Kidney tubule cell (primary cell): ENCODE measurements around the gene DSTN.

Source experiments
- DNase-seq: peaks from one replicate; pipeline ENCODE4 v3.0.0-alpha.2; 2018; ENCODE audit warnings: low spot score

DSTN gene

DNA sequence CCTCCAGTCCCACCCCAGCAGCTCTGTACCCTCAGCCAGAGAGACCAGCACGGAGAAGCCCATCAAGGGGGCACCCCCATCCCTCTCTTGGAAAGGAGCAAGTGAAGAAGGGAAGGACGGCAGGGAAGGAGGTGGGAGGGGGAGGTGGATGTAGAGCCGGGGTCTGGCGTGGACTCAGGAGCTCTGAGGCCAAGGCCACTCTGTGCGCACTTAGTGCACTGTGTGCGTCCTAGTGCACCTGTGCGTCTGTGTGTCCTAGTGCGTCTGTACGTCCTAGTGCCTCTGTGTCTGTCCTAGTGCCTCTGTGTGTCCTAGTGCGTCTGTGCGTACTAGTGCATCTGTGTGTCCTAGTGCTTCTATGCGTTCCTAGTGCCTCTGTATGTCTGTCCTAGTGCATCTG, 54.2 kb downstream of the DSTN start:
- DNase-seq, result no peak

DNA sequence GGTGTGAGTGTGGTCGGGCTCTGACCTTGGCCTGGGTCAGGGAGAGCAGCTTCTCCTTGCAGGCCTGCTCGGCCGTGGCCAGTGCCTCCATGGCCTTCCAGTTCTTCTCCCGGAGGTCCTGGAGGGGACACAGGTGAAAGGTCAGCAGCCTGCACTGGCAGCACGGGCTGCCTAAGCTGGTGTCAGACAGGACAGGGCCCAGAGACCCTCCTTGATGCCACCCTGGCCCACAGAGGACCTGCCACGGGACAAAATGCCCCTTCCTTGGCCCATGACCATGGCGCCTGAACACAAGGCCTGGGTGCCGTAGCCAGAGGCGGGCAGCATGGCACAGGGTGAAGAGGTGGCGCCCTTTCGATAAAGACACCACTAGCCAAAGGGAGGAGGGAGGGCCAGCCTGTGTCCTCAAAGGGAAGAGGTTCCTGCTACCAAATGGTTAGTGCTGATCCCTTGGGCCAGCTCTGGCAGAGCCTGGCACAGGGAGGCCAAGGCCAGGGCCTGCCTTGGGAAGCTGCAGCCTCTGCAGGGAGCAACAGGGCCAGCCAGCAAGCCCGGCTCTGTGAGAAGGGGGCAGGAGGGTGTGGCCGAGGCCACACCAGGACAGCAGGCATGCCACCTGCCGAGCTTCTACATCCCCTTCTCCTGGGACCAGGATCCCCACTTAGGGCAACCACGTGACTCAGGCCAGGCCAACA, 54.8 kb downstream of the DSTN start:
- DNase-seq, result no peak

DNA sequence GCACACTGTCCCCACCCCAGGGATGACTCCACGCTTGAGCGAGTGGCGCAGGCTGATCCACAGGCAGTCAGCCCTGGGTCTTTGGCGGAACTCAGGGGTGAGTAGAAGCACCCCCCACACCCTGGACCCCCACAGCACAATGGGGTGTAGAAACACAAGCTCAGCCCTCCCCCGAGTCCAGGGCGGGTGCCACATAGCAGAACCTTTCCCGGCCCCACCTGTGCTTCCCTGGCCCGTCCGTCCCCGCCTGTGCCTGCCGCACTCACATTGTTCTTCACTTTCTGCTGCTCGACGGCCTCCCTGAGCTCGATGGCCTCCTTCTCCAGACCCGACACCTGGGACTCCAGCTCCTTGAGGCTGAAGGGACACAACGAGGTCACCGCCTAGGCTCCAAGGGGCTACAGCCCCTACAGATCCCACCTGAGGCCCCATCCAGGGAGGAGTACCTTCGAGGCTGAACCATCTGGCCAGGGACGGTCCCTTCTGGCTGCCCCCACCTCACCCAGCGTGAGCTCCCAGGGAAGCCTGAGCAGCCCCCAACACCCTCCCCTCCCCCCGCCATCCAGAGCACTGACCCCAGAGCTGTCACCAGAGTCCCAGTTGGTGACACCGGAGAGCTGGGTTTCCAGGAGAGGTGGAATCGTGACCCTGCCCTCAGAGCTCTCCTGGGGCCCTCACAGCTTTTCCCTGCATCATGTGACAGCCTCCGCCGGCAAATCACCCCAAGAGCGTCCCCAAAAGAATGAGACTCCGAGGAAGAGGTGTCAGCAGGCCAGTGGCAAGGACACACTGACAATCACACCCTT, 55.6 kb downstream of the DSTN start:
- DNase-seq, result no peak

DNA sequence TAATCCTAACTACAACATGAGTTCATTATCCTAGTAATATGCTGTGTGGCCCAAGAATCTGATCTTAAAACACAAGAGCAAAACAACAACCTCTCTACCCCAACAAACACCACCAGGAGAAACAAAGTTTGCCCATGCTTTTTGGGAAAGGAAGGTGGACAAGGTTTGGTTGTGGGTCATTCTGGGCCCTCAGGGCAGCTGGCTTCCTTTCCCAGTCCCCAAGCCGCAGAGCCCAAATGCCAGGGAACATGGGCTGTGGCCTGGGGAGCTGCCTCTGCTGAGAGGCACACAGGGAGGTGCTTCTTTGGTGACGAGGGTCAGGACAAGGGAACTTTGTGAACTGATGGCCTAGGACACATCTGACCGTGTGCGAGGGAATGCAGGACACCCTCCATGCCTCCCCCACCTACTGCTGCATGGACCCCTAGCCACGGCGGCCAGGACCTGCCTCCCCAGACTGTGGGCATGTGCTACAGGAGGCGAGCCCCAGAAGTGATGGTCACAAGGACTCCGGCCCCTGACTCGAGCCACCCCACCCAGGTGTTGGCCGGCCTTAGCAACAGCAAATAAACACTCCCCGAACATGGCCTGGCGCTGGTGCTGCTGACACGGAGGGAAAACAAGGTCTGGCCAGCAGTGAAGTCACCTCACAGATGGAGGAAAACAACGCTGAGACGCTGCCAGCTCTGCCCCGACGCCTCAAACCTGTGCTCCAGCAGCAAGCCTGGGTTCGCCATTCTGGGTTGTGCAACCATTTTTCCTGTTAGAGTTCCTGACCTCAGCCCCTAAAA, 56.5 kb downstream of the DSTN start:
- DNase-seq, result no peak

DNA sequence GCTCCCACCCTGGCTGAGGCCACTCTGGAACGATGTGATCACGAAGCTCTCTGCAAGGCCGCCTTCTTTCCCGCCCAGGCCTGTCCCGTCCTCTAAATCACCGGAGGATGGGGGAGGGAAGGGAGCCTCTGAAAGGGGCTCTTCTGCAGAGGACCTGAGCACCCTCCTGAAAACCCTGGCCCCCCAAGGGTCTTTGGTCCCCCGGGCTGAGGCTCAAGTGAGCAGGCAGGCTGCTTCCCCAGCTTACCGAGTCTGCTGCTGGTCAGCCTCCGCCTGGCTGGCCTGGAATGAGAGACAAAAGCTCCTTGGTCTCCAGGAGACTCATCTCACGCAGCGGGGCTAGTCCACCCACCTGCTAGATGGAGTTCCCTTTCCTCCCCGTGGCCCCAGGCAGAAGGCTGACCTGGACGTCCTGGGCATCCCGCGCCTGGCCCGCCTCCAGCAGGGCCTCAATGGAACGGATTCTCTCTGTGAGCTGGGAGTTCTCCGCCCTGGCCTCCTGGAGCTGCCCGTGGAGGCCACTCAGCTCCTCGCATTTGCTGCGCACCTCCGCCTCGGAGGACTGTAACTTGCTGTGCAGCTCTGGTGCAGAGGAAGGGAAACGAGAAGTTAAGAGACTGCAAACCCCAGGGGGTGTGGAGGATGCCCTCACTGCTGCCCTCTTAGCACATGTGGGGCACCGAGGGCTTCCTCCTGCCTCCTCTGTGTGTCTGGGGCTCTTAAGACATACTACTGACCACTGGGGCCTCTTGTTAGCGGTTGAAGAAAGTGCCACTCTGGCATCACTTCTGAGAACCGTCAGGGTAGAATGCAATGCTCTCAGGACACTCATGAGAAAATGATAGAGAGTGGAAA, 57.5 kb downstream of the DSTN start:
- no peak for DNase-seq

DNA sequence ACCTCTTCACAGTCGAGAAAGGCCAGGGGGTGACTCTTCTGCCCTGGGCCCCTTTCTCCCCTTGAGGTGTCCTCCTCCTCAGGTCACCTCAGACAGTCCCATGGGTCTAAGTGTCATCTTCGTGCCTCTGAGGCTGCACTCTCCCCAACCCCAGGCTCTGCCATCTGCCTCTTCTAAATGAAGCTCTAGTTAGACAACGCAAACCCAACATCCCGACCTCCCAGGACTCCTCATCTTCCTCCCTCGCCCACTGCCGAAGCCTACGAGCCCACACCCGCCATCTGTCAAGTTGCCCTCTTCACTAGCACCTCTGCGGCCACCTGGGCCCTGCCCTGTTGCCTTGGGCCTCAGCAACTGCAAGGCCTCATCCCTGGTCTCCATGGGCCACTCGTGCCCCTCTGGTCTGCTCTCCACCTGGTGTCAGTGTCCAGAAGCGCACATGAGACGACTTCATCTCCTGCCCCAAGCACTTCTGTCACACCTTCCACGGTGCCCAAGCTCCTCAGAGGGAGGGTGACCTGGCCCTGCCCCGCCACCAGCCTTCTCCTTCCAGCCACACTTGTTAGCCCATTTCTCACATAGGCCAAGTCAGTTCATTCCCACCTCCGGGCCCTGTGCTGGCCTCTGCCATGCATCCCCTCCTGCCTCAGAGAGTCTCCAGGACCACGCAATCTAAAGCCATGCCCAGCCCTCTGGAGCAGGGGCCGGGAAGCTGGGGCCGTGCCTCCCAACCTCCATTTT, 58.4 kb downstream of the DSTN start:
- DNase-seq, result no peak

DNA sequence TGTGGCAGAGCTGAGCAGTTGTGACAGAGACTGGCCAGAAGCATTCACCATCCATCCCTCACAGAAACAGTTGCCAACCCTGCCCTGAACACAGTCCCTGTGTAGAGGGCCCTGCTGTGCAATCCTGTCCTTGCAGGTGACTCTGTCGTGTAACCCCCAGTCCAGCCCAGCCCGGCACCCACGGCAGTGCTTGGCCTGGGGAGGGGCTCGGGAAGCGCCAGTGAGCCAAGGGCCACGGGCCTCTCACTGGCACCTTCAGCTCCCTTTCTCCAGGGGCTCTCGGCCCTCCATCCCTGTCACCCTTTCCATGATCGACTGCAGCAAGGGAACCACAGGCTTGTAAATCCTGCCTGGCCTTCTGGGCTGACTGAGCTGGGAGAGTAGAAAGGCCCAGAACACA, 59.1 kb downstream of the DSTN start:
- no peak for DNase-seq

DNA sequence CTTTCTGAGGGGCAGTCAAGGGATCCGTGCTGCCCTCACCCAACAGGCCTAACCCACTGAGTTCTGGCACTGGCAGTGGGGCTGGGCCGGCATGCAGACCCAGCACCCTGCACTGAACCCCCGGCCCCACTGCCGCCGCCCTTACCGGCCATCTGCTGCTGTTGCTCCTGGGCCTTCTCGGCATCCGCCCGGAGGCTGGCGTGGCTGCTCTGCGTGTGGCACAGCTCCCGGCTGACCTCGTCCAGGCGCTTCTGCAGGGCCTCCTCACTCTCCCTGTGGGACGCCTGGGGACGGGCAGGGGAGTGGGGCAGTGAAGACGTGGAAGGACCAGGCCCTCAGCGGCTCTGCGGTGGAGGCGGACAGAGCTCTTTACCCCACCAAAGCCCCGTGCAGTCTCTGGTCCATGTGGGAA, 59.8 kb downstream of the DSTN start:
- no peak for DNase-seq

DNA sequence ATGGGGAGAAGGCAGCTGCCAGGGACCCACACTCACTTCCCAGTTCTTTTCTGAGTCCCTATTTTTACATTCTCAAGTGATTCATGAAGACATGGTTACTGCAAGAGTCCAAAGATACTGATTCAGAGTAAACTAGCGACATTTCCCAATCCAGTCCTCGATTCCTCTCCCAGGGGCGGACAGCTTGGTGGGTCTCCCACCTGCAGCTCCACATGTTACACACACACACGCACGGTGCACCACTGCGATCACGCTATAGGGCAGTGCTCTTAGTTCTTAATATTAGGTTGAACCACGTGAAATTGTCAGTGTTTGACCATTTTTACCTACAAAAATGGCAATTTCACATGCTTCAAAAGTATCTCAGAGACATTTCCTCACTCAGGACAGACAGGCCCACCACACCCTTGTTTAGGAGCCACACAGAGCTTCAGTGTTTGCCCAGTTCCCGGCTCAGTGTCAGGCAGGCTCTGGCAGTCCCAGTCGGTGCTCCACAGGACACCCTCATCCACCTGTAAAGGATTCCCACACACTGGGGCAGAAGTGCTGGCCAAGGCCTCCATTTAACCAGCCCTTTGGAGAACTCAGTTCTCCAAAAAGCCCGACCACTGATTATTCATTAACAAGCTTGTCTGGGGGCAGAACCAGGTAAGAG, 60.4 kb downstream of the DSTN start:
- DNase-seq, result no peak

DNA sequence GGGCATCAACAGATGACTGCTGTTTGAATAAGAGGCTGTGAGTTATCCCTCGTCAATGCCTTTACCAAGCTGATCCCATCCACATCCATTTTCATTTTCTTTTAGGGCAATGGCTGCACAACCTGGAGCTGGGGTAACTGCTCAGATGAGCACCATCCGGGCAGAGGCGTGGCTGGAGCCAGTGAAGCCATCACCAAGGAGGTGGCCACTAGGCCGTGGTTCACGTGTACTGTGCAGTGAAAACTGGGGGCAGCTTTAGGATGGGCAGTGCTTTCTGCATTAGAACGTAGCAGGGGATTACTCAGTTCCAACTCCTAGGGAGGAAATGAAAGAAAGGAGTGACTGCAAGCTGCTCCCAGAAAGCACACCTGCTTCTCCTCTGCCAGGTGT, 60.9 kb downstream of the DSTN start:
- no peak for DNase-seq

DNA sequence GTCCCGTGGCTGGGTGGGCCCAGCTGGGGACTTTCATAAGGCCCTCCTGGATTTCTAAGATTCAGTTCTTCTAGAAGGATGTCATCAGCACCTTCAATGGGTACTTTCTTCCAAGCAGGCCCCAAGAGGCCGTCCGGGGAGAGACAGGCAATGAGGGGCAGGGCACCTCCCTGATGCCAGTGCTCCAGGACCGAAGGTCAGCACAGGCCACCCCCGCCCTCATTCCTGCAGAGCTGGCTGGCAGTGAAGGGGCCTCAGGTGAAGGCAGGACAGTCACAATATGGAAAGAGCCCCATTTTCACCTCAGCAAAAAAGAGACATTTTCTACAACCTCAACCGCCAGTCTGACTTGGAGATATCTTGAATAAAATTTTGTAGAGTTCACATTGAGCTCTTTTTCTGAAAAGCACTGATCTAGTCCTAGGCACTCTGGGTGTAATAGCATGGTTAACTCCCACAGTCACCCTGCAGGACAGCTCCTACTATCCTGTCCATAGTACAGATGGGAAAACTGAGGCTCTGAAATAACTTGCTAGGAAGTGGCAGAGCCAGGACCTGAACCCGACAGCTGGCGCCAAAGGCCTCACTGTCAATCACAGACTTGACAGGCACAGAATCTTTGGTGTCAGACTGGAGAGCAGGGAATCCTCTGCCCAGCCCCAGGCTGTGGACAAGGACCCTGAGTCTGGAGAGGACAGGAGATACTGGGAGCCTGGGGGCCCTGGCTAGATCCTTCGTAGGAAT, 61.9 kb downstream of the DSTN start:
- no peak for DNase-seq

DNA sequence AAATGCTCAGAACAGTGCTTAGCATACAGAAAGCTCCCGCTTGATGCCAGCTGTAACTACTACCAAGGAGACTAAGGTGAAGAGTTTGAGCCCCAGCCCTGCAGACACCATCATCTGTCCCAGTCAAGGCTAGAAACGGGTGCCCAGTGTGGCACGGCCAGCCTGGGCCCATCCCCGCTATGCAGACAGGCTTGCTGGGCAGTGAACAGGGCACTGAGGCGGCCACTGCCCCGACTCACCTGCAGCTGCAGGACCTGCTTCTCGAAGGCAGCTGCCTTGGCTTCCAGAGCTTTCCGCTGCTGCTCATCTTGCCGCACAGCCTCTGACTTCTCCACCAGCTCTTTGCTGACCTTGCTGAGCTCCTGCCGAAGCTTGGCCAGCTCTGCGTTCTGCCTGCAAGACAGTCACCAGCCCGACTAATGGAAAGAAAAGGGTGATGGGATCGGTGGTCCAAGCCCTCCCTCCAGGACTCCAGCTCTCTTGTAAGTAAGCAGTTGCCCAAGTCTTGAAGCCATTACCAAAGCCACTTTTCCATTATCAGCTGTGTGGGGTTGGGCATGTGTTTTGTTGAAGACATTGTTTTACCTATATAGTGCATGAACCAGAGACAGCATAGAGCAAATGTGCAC, 63.5 kb downstream of the DSTN start:
- DNase-seq, result no peak

DNA sequence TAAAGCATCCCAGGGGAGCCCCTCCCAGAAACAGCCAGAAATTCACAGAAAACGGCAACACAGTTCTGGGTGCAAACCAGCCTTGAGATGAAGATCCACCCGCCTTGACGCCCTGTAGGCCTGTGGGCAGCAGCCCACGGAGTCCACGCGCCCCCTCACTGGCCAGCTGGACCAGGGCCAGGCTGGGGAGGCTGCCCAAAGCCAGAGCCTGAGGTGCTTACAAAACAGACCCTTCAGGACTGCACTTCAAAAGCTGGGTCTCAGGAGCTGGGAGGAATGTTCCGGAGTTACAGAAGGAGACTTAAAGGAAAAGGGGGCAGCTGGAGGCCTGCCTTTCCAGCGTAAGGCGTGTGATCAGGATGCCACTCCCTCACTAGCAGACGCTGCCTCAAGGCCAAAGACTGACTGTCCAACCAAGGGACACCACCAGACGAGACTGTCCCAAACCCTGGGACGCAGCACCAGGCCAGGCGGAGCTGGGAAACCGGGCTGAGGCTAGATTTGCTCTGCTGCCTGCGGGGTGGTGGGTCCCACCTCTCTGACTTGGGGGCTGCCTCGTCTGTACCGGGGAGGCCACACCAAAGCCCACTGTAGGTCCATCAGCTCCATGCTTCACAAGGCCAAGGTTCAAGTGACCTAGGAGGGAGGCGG, 64.1 kb downstream of the DSTN start:
- no peak for DNase-seq

DNA sequence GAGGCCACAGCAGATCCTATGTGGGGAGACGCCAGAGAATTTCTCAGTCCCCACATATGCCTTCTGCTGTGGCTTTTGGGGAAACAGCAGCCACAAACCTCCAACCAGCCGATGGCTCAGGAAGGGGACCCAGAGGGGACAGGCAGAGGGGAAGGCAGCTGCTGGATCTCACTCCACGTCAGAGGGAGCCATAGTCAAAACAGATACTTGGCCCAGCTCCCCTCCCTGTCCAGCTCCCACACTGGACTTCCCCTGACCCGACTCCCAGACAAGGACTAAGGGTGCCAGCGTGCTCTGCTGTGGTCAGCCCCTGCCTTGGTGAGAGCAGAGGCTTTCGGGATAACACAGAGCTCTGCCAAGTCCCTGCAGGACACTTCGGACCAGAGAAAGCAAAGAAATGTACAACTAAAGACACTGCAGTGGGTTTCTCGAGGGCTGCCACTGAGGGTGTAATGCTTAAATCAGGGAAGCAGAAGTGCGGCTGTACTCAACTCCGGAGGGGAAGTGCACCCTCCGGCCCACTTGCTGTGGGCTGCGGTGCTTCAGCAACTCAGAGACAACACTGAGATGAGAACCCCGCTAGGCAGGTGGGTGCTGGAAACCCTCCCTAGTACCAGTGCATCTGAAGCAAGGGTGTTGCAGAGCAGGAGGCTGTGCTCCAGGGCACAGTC, 64.9 kb downstream of the DSTN start:
- no peak for DNase-seq

DNA sequence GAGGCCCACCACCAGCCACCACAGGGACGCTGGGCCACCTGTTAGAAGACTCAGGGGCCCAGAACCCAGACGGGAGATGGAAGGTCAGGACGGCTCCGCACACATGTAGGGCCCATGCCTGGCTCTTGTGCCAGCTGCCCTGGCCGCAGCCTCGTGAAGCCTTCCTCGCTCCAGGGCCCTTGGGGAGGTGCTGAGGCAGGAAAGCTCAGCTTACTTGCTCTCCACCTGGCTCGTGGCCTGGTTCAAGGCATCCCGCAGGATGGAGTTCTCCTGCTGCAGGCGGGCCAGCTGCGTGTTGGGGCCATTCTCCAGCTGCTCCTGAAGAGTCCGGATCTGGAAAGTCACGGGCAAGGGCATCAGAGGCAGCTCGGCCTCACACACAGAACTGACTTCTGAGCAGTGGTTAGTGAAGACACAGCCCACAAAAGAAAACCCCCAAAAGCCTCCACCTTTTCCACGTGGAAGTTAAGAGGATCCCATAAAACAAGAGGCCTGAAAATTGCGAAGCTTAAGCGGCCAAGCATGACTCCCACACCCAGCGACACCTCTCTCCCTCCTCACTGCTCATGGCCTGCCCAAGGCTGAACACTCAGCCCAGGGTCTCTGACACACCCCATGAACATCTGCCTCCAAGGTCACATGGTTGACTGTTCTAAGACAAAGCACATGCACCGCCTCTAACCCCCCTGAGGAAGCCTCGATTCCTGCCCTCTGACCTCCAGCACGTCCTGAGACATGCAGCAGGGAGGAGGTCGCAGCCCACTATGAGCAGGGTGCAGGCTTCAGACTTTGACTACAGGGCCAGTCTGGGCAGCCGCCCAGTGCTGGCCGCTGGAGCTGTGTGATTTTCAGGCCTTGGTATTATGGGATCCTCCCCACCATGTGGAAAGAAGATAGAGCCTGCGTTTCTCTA, 65.7 kb downstream of the DSTN start:
- peak; percentile 61 for DNase-seq

DNA sequence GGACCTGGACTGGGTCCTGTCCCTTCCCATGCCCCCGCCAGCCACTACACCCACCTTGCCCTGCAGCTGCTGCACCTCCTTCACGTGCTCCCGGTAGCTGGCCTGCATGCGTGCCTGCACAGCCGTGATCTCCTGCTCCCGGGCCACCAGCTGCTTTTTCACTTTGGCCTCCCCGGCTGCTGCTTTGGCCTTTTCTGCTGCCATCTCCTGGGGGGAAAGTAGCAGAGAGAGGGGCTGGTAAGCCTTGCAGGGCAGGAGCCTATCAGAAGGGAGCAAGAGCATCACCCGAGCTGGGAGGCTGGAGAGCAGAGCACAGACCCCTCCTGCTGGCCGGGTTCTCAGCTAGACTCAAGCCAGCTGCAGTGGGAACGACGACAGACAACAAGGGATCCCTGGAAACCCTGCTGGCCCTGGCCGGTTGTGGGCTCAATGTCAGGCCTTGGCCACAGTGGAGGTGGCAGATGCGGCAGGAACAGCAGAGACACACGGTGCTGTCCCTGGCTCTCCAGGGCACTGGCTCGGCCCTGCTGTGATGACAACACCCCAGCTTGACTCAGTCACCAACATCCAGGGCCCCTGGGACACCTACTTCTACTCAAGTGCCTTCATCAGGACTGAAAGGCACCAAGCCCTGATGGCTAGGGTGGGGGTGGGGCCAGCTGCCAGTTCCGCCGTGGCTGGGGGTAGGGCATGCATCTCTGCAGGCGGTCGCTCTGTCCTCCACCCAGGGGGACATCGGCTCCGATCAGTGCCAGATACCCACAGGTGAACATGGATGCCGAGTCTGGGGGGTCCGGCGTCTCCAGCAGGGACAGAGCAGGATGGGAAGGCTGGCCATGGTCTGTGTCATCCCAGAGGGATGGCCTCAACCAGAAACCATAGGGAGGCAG, 66.9 kb downstream of the DSTN start:
- no peak for DNase-seq
